ENCODE data around the gene RERE. TPM values are rescaled to one million over a fixed set of nuclear protein-coding genes. Genes with fewer than 3 reads are reported as not detected.

Gene RERE
- total RNA-seq, 1 experiment from 2014 or later: 161 TPM

DNA sequence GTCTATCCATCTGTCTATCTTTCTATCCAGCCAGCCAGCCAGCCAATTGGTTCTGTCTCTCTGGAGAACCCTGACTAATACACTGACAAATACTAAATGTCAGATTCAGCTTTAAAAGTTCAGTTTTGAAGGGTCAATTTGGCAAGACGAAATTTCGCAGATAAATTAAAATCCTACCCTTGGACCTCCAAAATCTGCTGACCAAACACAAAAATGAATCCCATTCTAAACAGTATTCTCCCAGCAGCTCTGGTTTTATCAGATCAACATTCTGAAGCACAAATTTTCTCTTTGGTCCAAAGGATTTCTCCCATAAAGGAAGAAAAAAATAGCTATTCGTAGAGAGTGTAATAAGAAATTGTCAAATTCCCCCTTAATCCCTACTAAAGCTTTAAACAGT is 248.6 kb downstream of the RERE start:
- POLR2A ChIA-PET: interaction anchor here (0.6 kb wide), 1 partner anchor 132 kb away, joined by 3 read pairs; no protein-coding TSS in a partner anchor
- no peaks in the 10 kb centered on the region for H3K27me3 Mint-ChIP-seq (ENCODE audit: low read depth)
- H3K4me3 Mint-ChIP-seq: no peak overlapping the region
- DNase-seq (ENCODE audit: low spot score) (no peak), ATAC-seq (no peak)
- CTCF ChIA-PET: interaction anchor here (0.6 to 3.8 kb wide), 4 partner anchors 11 to 162 kb away, joined by 3 to 19 read pairs (median 4); no protein-coding TSS in a partner anchor
- TF ChIP-seq, protein P1, sequence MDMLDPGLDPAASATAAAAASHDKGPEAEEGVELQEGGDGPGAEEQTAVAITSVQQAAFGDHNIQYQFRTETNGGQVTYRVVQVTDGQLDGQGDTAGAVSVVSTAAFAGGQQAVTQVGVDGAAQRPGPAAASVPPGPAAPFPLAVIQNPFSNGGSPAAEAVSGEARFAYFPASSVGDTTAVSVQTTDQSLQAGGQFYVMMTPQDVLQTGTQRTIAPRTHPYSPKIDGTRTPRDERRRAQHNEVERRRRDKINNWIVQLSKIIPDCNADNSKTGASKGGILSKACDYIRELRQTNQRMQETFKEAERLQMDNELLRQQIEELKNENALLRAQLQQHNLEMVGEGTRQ (CRISPR knock-in tag; IDR thresholded peaks at IDR 0.05): no peak
- TF ChIP-seq SMAD4 (CRISPR knock-in tag; IDR thresholded peaks at IDR 0.05) (no peak), MXD4 (CRISPR knock-in tag; IDR thresholded peaks at IDR 0.05; ENCODE audit: borderline replicate concordance) (no peak), FOXP1 (CRISPR knock-in tag; IDR thresholded peaks at IDR 0.05; ENCODE audit: borderline replicate concordance) (no peak), ZNF423 (CRISPR knock-in tag; IDR thresholded peaks at IDR 0.05) (no peak), ZNF263 (CRISPR knock-in tag; IDR thresholded peaks at IDR 0.05; ENCODE audit: low read depth) (no peak), NFATC4 (CRISPR knock-in tag; IDR thresholded peaks at IDR 0.05) (no peak), JUN (CRISPR knock-in tag; IDR thresholded peaks at IDR 0.05) (no peak)
- TF ChIP-seq, protein P2, sequence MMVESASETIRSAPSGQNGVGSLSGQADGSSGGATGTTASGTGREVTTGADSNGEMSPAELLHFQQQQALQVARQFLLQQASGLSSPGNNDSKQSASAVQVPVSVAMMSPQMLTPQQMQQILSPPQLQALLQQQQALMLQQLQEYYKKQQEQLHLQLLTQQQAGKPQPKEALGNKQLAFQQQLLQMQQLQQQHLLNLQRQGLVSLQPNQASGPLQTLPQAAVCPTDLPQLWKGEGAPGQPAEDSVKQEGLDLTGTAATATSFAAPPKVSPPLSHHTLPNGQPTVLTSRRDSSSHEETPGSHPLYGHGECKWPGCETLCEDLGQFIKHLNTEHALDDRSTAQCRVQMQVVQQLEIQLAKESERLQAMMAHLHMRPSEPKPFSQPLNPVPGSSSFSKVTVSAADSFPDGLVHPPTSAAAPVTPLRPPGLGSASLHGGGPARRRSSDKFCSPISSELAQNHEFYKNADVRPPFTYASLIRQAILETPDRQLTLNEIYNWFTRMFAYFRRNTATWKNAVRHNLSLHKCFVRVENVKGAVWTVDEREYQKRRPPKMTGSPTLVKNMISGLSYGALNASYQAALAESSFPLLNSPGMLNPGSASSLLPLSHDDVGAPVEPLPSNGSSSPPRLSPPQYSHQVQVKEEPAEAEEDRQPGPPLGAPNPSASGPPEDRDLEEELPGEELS (CRISPR knock-in tag; IDR thresholded peaks at IDR 0.05): no peak
- no peak overlapping the region for H3K27ac Mint-ChIP-seq
- H3K36me3 Mint-ChIP-seq: no peaks in the 10 kb centered on the region
- peaks cover 29% of the 10 kb centered on the region for H3K4me1 Mint-ChIP-seq
- no peaks in the 10 kb centered on the region for H3K9me3 Mint-ChIP-seq

DNA sequence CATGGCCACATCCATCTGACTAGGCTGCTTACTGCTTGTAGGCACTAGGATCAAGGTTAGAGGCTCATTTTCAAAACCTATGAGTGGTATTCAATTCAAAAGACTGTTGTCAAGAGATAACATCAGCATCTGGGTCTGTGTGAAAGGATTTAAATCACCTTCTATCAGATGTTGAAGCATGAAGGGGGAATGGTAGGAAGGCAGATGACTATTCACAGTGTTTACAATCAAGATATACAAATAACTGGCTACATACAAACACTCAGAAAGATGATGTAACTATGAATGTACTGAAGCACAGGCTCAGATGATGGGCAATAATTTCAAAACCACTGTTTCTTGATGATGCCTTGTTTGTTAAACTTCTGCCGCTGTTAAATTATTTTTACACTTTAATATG is 250.3 kb downstream of the RERE start:
- Mint-ChIP-seq H3K9me3 (no peaks in the 10 kb centered on the region), H3K4me3 (no peak overlapping the region), H3K27ac (peak overlapping the region; percentile 43; the same call in 1 of the 2 replicates), H3K27me3 (ENCODE audit: low read depth) (no peaks in the 10 kb centered on the region), H3K36me3 (no peaks in the 10 kb centered on the region), H3K4me1 (peaks cover 36% of the 10 kb centered on the region)
- CTCF ChIA-PET: no interaction called here
- TF ChIP-seq IRF2 (CRISPR knock-in tag; IDR thresholded peaks at IDR 0.05; ENCODE audit: borderline replicate concordance, low read depth): no peak
- TF ChIP-seq GABPB1 (CRISPR knock-in tag; IDR thresholded peaks at IDR 0.05): peak; percentile 74
- DNase-seq (ENCODE audit: low spot score): no peak
- ATAC-seq: no peak
- POLR2A ChIA-PET: no interaction called here

DNA sequence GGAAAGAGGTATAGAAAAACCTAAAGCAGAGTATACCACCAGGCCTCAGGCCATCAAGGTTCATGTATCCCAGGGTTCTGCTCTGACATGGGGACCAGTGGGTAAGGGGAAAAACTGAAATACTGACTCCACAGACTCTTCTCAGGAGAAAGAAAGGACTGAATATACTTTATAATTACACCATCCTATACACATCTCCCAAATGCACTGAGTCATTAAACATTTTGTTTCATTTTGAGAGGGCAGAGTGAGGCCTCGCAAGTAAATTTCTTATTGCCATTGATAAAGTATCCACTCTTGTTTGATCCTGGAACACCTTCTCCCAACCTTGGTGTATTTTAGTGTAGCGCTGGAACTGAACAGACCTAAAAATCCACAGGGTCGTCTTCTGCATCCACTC is 251.6 kb downstream of the RERE start:
- ChIA-PET POLR2A (no interaction called here), CTCF (no interaction called here)
- Mint-ChIP-seq H3K27me3 (ENCODE audit: low read depth) (no peaks in the 10 kb centered on the region), H3K4me1 (peaks cover 36% of the 10 kb centered on the region), H3K4me3 (no peak overlapping the region), H3K27ac (no peak overlapping the region), H3K9me3 (no peaks in the 10 kb centered on the region), H3K36me3 (no peaks in the 10 kb centered on the region)
- no peak for DNase-seq (ENCODE audit: low spot score)
- TF ChIP-seq, protein P3, sequence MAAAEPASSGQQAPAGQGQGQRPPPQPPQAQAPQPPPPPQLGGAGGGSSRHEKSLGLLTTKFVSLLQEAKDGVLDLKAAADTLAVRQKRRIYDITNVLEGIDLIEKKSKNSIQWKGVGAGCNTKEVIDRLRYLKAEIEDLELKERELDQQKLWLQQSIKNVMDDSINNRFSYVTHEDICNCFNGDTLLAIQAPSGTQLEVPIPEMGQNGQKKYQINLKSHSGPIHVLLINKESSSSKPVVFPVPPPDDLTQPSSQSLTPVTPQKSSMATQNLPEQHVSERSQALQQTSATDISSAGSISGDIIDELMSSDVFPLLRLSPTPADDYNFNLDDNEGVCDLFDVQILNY (CRISPR knock-in tag; IDR thresholded peaks at IDR 0.05): no peak
- TF ChIP-seq, protein P4, sequence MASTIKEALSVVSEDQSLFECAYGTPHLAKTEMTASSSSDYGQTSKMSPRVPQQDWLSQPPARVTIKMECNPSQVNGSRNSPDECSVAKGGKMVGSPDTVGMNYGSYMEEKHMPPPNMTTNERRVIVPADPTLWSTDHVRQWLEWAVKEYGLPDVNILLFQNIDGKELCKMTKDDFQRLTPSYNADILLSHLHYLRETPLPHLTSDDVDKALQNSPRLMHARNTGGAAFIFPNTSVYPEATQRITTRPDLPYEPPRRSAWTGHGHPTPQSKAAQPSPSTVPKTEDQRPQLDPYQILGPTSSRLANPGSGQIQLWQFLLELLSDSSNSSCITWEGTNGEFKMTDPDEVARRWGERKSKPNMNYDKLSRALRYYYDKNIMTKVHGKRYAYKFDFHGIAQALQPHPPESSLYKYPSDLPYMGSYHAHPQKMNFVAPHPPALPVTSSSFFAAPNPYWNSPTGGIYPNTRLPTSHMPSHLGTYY (CRISPR knock-in tag; IDR thresholded peaks at IDR 0.05): no peak
- TF ChIP-seq, protein P5, sequence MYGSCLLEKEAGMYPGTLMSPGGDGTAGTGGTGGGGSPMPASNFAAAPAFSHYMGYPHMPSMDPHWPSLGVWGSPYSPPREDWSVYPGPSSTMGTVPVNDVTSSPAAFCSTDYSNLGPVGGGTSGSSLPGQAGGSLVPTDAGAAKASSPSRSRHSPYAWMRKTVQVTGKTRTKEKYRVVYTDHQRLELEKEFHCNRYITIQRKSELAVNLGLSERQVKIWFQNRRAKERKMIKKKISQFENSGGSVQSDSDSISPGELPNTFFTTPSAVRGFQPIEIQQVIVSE (CRISPR knock-in tag; IDR thresholded peaks at IDR 0.05; ENCODE audit: borderline replicate concordance): no peak
- TF ChIP-seq, protein P6, sequence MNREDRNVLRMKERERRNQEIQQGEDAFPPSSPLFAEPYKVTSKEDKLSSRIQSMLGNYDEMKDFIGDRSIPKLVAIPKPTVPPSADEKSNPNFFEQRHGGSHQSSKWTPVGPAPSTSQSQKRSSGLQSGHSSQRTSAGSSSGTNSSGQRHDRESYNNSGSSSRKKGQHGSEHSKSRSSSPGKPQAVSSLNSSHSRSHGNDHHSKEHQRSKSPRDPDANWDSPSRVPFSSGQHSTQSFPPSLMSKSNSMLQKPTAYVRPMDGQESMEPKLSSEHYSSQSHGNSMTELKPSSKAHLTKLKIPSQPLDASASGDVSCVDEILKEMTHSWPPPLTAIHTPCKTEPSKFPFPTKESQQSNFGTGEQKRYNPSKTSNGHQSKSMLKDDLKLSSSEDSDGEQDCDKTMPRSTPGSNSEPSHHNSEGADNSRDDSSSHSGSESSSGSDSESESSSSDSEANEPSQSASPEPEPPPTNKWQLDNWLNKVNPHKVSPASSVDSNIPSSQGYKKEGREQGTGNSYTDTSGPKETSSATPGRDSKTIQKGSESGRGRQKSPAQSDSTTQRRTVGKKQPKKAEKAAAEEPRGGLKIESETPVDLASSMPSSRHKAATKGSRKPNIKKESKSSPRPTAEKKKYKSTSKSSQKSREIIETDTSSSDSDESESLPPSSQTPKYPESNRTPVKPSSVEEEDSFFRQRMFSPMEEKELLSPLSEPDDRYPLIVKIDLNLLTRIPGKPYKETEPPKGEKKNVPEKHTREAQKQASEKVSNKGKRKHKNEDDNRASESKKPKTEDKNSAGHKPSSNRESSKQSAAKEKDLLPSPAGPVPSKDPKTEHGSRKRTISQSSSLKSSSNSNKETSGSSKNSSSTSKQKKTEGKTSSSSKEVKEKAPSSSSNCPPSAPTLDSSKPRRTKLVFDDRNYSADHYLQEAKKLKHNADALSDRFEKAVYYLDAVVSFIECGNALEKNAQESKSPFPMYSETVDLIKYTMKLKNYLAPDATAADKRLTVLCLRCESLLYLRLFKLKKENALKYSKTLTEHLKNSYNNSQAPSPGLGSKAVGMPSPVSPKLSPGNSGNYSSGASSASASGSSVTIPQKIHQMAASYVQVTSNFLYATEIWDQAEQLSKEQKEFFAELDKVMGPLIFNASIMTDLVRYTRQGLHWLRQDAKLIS (CRISPR knock-in tag; IDR thresholded peaks at IDR 0.05; ENCODE audit: borderline replicate concordance): no peak
- TF ChIP-seq, protein P7, sequence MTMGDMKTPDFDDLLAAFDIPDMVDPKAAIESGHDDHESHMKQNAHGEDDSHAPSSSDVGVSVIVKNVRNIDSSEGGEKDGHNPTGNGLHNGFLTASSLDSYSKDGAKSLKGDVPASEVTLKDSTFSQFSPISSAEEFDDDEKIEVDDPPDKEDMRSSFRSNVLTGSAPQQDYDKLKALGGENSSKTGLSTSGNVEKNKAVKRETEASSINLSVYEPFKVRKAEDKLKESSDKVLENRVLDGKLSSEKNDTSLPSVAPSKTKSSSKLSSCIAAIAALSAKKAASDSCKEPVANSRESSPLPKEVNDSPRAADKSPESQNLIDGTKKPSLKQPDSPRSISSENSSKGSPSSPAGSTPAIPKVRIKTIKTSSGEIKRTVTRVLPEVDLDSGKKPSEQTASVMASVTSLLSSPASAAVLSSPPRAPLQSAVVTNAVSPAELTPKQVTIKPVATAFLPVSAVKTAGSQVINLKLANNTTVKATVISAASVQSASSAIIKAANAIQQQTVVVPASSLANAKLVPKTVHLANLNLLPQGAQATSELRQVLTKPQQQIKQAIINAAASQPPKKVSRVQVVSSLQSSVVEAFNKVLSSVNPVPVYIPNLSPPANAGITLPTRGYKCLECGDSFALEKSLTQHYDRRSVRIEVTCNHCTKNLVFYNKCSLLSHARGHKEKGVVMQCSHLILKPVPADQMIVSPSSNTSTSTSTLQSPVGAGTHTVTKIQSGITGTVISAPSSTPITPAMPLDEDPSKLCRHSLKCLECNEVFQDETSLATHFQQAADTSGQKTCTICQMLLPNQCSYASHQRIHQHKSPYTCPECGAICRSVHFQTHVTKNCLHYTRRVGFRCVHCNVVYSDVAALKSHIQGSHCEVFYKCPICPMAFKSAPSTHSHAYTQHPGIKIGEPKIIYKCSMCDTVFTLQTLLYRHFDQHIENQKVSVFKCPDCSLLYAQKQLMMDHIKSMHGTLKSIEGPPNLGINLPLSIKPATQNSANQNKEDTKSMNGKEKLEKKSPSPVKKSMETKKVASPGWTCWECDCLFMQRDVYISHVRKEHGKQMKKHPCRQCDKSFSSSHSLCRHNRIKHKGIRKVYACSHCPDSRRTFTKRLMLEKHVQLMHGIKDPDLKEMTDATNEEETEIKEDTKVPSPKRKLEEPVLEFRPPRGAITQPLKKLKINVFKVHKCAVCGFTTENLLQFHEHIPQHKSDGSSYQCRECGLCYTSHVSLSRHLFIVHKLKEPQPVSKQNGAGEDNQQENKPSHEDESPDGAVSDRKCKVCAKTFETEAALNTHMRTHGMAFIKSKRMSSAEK (CRISPR knock-in tag; IDR thresholded peaks at IDR 0.05; ENCODE audit: borderline replicate concordance): no peak
- no peak for TF ChIP-seq SMAD3 (CRISPR knock-in tag; IDR thresholded peaks at IDR 0.05; ENCODE audit: borderline replicate concordance)
- ATAC-seq: no peak

All from WTC11 (cell line).